Activated CD8-positive, alpha-beta T cell treated with anti-CD3 and anti-CD28 coated beads, Interleukin-2, amount 10 ng/mL, durations not matched to agents 7 days and 5 days (primary cell): Measurements from ENCODE around the gene SNED1. TPM values are rescaled to one million over a fixed set of nuclear protein-coding genes. Genes with fewer than 3 reads are reported as not detected.
A peak's percentile ranks its signal among the peaks of the same experiment; 100 is the strongest.
"Not testable (repeated sequence)": the region's sequence is repeated elsewhere in the genome, so short reads cannot be mapped to it uniquely, and the experiment has no call there.

Experiments
- ATAC-seq: fragments of 150-1000 bp; cut with Tn5 transposase; one replicate; pipeline ENCODE4 v1.10.0; 2021; ENCODE audit warnings: moderate library complexity
- CTCF ChIA-PET: fragments of 350-600 bp; sonication (Branson Sonifier 250); formaldehyde crosslinking; loops from one replicate; lab custom pipeline; 2021; ENCODE audit warnings: antibody characterized with exemption; lab: Charles Lee
- POLR2A ChIA-PET: fragments of 350-600 bp; sonication (Branson Sonifier 250); formaldehyde crosslinking; loops from one replicate; lab custom pipeline; 2021; ENCODE audit warnings: antibody characterized with exemption; lab: Charles Lee
- DNase-seq: peaks from one replicate; pipeline ENCODE4 v3.0.0-alpha.2; 2020
- H3K27ac Mint-ChIP-seq: one replicate; pipeline ENCODE4 v1.8.0; 2021; ENCODE audit warnings: mild to moderate bottlenecking, mixed read lengths
- H3K27me3 Mint-ChIP-seq: one replicate; pipeline ENCODE4 v1.8.0; 2021; ENCODE audit warnings: low read depth, mixed read lengths
- H3K36me3 Mint-ChIP-seq: one replicate; pipeline ENCODE4 v1.8.0; 2021; ENCODE audit warnings: low read depth, mixed read lengths
- H3K4me1 Mint-ChIP-seq: one replicate; pipeline ENCODE4 v1.8.0; 2021; ENCODE audit warnings: low read depth, mixed read lengths
- H3K4me3 Mint-ChIP-seq: one replicate; pipeline ENCODE4 v1.8.0; 2021; ENCODE audit warnings: mild to moderate bottlenecking, mixed read lengths
- H3K9me3 Mint-ChIP-seq: one replicate; pipeline ENCODE4 v1.8.0; 2022; ENCODE audit warnings: mixed read lengths; ENCODE audit not compliant: insufficient read depth
- total RNA-seq, 2 experiments: library from RNA; stranded (reverse); gene quantifications; one replicate each; pipeline ENCODE4 v1.2.3, GENCODE V29; 2021

Gene SNED1
- total RNA-seq, 2 experiments from 2014 or later: 3.4 to 3.5 TPM

DNA sequence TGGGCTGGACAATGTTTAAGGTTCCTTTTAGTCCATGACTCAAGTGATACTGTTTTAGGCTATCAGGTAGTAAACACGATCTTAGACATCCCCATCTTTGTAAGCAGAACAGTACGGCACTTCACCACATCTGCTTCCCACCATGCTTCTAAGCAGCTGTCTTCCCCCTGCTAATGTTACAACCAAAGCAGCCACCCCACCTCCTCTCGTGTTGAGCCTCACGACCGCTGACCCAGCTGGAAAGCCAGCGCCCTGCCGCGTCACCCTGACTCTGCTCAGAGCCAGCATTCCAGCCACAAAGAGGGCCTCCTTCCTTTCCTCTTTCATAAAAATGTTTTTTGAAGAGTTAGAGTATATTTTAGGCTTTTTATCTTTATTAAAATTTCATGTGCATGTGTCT, 94.3 kb downstream of the SNED1 start:
- Mint-ChIP-seq H3K4me1 (peaks cover 18% of the 10 kb centered on the region), H3K27me3 (no peaks in the 10 kb centered on the region), H3K36me3 (peaks cover 48% of the 10 kb centered on the region), H3K27ac (no peak overlapping the region), H3K9me3 (no peaks in the 10 kb centered on the region), H3K4me3 (no peak overlapping the region)
- DNase-seq (no peak), ATAC-seq (no peak)
- ChIA-PET CTCF (no interaction called here), POLR2A (interaction anchor here (0.7 to 2.3 kb wide), 2 partner anchors 9 to 109 kb away, joined by 3 to 9 read pairs; partner anchors contain the start of gene MTERF4)

- POLR2A ChIA-PET: interaction anchor here (2.3 kb wide), 1 partner anchor 8 kb away, joined by 9 read pairs; the partner anchor contains the start of gene MTERF4
Measured at GRCh38 chr2:241093133-241093781, 94.8 kb downstream of the SNED1 start.

DNA sequence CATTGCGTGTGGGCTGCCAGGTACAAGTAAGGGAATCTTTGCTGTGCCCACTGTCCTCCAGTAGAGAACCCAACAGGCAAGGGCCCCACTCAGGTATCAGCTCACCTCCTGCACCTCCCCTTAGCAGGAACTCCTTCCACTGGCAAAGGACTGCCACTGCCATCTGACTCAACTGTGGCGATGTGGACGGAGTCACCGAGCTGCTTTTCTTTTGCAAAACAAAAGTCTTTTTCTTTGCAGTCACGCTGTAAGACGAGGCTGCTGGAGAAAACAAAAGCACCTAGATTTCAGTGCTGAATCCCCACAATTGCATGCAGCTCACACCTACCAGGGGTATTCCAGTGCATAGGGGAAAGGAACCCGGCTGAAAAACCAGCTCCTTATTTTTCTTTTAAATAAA, 95.8 kb downstream of the SNED1 start:
- no peak overlapping the region for H3K27ac Mint-ChIP-seq
- H3K36me3 Mint-ChIP-seq: peaks cover 42% of the 10 kb centered on the region
- DNase-seq: no peak
- ATAC-seq: no peak
- H3K4me1 Mint-ChIP-seq: peaks cover 23% of the 10 kb centered on the region
- ChIA-PET CTCF (no interaction called here), POLR2A (interaction anchor here (1.2 to 2.3 kb wide), 3 partner anchors 8 to 55 kb away, joined by 3 to 9 read pairs (median 8); partner anchors contain the start of genes MTERF4 and PASK)
- H3K27me3 Mint-ChIP-seq: no peaks in the 10 kb centered on the region
- no peak overlapping the region for H3K4me3 Mint-ChIP-seq
- H3K9me3 Mint-ChIP-seq: no peaks in the 10 kb centered on the region

More at GRCh38 chr2:241093133-241093781, 94.8 kb downstream of the SNED1 start:
- H3K27me3 Mint-ChIP-seq, H3K4me3 Mint-ChIP-seq, ATAC-seq, H3K9me3 Mint-ChIP-seq, H3K27ac Mint-ChIP-seq, CTCF ChIA-PET, DNase-seq: not testable (repeated sequence)
- H3K4me1 Mint-ChIP-seq: peaks cover 19% of the 10 kb centered on the region
- H3K36me3 Mint-ChIP-seq: peaks cover 44% of the 10 kb centered on the region

DNA sequence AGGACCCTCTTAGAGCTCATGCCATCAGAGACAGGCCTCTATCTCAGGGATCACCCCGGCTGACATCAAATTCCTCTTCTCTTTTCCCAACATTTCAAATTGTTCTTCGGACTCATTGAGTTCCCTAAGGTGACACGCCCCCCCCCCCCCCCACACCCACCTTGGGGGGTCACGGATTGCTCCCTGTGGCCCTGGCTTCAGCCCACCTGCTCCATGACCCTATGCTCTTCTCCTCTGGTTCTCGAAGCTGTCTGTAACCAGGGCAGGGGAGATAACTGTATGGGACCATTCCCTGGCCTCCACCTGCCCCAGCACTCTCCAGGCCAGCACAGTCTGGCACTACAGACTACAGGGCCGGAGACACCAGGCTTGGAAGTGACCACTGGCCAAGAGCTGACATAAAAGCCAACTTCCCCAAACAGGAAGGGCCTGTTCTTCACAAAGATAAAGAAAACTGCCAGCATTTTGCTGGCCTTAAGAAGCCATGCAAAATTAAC, 96.6 kb downstream of the SNED1 start:
- ChIA-PET POLR2A (interaction anchor here (0.7 to 2.1 kb wide), 3 partner anchors 16 to 417 kb away, joined by 3 to 8 read pairs (median 3); partner anchors contain the start of gene PASK), CTCF (interaction anchor here (1.6 kb wide), 1 partner anchor 16 kb away, joined by 6 read pairs; no protein-coding TSS in a partner anchor)
- Mint-ChIP-seq H3K9me3 (no peaks in the 10 kb centered on the region), H3K4me3 (no peak overlapping the region), H3K27ac (no peak overlapping the region), H3K36me3 (peaks cover 43% of the 10 kb centered on the region), H3K4me1 (peaks cover 27% of the 10 kb centered on the region), H3K27me3 (no peaks in the 10 kb centered on the region)
- ATAC-seq (no peak), DNase-seq (no peak)

DNA sequence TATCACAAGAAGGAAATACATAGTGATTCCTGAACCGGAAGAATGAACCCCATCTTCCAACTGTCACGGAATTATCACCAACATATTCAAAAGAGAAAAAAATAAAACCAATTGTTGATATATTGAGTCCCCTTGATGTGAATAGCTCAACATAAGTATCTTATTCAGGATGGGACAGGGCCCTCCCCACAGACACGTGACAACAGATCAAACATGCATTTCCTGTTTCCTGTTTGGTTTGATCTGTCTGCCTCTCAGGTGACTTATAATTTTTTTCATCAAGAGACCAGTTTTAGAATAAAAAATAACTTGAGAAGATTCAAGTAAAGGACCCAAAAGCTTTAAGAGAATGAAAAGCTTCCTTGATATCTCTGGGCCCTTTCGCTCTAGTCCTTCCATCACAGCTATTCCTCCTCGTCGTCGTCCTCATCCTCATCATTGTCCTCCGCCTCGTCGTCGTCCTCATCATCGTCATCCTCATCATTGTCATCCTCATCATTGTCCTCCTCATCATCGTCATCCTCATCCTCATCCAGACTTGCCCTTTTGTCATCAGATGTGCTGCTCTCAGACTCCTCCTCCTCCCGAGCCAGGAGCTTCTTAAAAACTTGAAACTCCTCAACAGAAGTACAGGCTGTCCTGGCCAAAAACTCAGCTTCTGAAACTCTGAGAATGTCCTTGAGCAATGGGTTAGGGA, 97.3 kb downstream of the SNED1 start:
- peak overlapping the region; percentile 32 for H3K27ac Mint-ChIP-seq
- ChIA-PET POLR2A (interaction anchor here (0.5 to 2.1 kb wide), 3 partner anchors 11 to 416 kb away, joined by 3 to 8 read pairs (median 3); no protein-coding TSS in a partner anchor), CTCF (interaction anchor here (1.6 kb wide), 1 partner anchor 17 kb away, joined by 6 read pairs; no protein-coding TSS in a partner anchor)
- peaks cover 33% of the 10 kb centered on the region for H3K4me1 Mint-ChIP-seq
- H3K4me3 Mint-ChIP-seq: no peak overlapping the region
- no peaks in the 10 kb centered on the region for H3K27me3 Mint-ChIP-seq
- ATAC-seq: peak; percentile 74
- DNase-seq: peak; percentile 55
- no peaks in the 10 kb centered on the region for H3K9me3 Mint-ChIP-seq
- H3K36me3 Mint-ChIP-seq: peaks cover 42% of the 10 kb centered on the region

DNA sequence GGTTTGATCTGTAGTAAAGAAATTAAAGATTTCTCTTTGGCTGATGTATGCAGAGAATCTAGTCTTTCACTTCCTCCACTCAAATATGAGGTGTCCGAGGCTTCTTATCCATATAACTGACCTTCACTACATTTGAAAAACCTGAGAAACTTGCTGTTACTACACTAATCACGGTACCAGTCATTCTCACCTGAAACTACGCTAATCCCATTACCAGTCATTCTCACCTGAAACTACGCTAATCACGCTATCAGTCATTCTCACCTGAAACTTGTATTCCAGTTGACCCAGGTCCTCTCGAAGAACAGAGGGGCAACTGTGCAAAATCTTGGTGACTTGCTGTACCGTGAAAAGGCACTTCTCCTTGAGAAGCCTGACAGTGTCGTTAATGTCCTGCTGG, 98.6 kb downstream of the SNED1 start:
- ChIA-PET CTCF (interaction anchor here (1.4 kb wide), 1 partner anchor 19 kb away, joined by 4 read pairs; no protein-coding TSS in a partner anchor), POLR2A (no interaction called here)
- no peak overlapping the region for H3K27ac Mint-ChIP-seq
- ATAC-seq: no peak
- no peaks in the 10 kb centered on the region for H3K27me3 Mint-ChIP-seq
- H3K9me3 Mint-ChIP-seq: no peaks in the 10 kb centered on the region
- no peak for DNase-seq
- no peak overlapping the region for H3K4me3 Mint-ChIP-seq
- H3K36me3 Mint-ChIP-seq: peaks cover 36% of the 10 kb centered on the region
- peaks cover 38% of the 10 kb centered on the region for H3K4me1 Mint-ChIP-seq

DNA sequence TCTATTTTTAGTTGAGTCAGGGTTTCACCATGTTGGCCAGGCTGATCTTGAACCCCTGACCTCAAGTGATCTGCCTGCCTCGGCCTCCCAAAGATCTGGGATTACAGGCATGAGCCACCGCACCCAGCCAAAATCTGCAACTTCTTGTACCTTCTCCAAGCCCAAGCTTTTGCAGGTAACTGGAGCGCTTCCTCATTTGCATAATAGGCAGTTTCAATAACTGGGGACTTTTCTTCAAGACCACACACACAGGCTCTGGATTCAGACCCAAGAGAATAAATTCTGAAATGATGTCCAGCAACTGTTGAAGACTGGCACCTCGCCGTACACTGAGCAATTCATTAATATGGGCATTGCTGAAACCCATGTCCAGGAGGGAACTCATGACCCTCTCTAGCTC, 100.8 kb downstream of the SNED1 start:
- Mint-ChIP-seq H3K9me3 (no peaks in the 10 kb centered on the region), H3K27ac (no peak overlapping the region), H3K4me1 (peaks cover 55% of the 10 kb centered on the region), H3K4me3 (no peak overlapping the region), H3K27me3 (no peaks in the 10 kb centered on the region), H3K36me3 (peaks cover 36% of the 10 kb centered on the region)
- POLR2A ChIA-PET: no interaction called here
- no peak for ATAC-seq
- DNase-seq: no peak
- CTCF ChIA-PET: no interaction called here

- DNase-seq (peak; percentile 89), ATAC-seq (peak; percentile 97)
- H3K27me3 Mint-ChIP-seq: no peaks in the 10 kb centered on the region
- H3K9me3 Mint-ChIP-seq: no peaks in the 10 kb centered on the region
- POLR2A ChIA-PET: interaction anchor here (0.5 to 2.0 kb wide), 8 partner anchors 8 to 478 kb away, joined by 3 to 18 read pairs (median 6); partner anchors contain the start of genes PASK and PPP1R7
- peaks cover 28% of the 10 kb centered on the region for H3K36me3 Mint-ChIP-seq
- H3K4me1 Mint-ChIP-seq: peaks cover 41% of the 10 kb centered on the region
- H3K27ac Mint-ChIP-seq: peak within 1 kb of the TSS; percentile 98
- peak within 1 kb of the TSS; percentile 96 for H3K4me3 Mint-ChIP-seq
- CTCF ChIA-PET: interaction anchor here (0.9 to 2.1 kb wide), 4 partner anchors 13 to 49 kb away, joined by 3 to 8 read pairs (median 6); partner anchors contain the start of gene PPP1R7
Measured at GRCh38 chr2:241102239-241102803, 103.9 kb downstream of the SNED1 start, which contains the start of gene MTERF4. Gene MTERF4, minus strand, starts transcription at chr2:241102287. Its CDS starts 14 bp downstream, at chr2:241102273.

DNA sequence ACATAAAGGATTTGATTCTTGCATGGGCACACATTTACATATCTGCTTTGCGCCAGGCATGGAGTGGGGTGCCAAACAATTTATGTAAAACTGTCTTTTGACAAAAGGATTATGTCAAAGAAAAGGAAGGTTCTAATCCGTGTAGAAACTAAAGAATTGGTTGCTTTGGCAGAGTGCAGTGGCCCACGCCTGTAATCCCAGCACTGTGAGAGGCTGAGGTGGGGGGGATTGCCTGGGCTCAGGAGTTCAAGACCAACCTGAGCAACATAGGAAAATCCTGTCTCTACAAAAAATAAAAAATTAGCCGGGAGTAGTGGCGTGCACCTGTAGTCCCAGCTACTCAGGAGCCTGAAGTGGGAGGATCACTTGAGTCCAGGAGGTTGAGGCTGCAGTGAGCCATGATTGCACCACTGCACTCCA, 104.8 kb downstream of the SNED1 start:
- no peaks in the 10 kb centered on the region for H3K9me3 Mint-ChIP-seq
- no peaks in the 10 kb centered on the region for H3K27me3 Mint-ChIP-seq
- no peak for ATAC-seq
- no peak for DNase-seq
- H3K27ac Mint-ChIP-seq: peak overlapping the region; percentile 98
- H3K4me3 Mint-ChIP-seq: peak overlapping the region; percentile 96
- POLR2A ChIA-PET: no interaction called here
- CTCF ChIA-PET: interaction anchor here (1.7 to 1.8 kb wide), 2 partner anchors 25 to 46 kb away, joined by 4 to 7 read pairs; partner anchors contain the start of gene PASK
- peaks cover 41% of the 10 kb centered on the region for H3K4me1 Mint-ChIP-seq
- H3K36me3 Mint-ChIP-seq: peaks cover 26% of the 10 kb centered on the region

GRCh38 chr2:241104611-241105010, 106.2 kb downstream of the SNED1 start:
- H3K4me3 Mint-ChIP-seq, POLR2A ChIA-PET, ATAC-seq, H3K9me3 Mint-ChIP-seq, DNase-seq, H3K27ac Mint-ChIP-seq, H3K27me3 Mint-ChIP-seq: not testable (repeated sequence)
- H3K4me1 Mint-ChIP-seq: peaks cover 49% of the 10 kb centered on the region
- CTCF ChIA-PET: interaction anchor here (0.8 to 1.8 kb wide), 2 partner anchors 27 to 45 kb away, joined by 3 to 4 read pairs; partner anchors contain the start of gene PASK
- H3K36me3 Mint-ChIP-seq: peaks cover 25% of the 10 kb centered on the region

GRCh38 chr2:241105641-241106040, 107.2 kb downstream of the SNED1 start:
- Mint-ChIP-seq H3K27me3 (no peaks in the 10 kb centered on the region), H3K27ac (no peak overlapping the region), H3K4me3 (no peak overlapping the region), H3K36me3 (peaks cover 25% of the 10 kb centered on the region), H3K9me3 (no peaks in the 10 kb centered on the region), H3K4me1 (peaks cover 51% of the 10 kb centered on the region)
- ChIA-PET CTCF (no interaction called here), POLR2A (no interaction called here)
- DNase-seq (no peak), ATAC-seq (no peak)
